Activated naive CD8-positive, alpha-beta T cell treated with anti-CD3 and anti-CD28 coated beads, Interleukin-2, amount 50 U/mL, for 24 hours (primary cell): Measurements from ENCODE around the gene SESN3.
"Not testable (repeated sequence)": the region's sequence is repeated elsewhere in the genome, so short reads cannot be mapped to it uniquely, and the experiment has no call there.

ENCODE experiments used
- ATAC-seq: fragments of 150-1000 bp; cut with Tn5 transposase; one replicate; pipeline ENCODE4 v1.10.0; 2021
- DNase-seq: peaks from one replicate; pipeline ENCODE4 v3.0.0; 2021
- H3K27ac Mint-ChIP-seq: one replicate; pipeline ENCODE4 v1.8.0; 2021; ENCODE audit warnings: mild to moderate bottlenecking, mixed read lengths
- H3K27me3 Mint-ChIP-seq: one replicate; pipeline ENCODE4 v1.8.0; 2021; ENCODE audit warnings: mixed read lengths
- H3K36me3 Mint-ChIP-seq: one replicate; pipeline ENCODE4 v1.8.0; 2021; ENCODE audit warnings: low read depth, mixed read lengths
- H3K4me1 Mint-ChIP-seq: one replicate; pipeline ENCODE4 v1.8.0; 2021; ENCODE audit warnings: mixed read lengths
- H3K4me3 Mint-ChIP-seq: one replicate; pipeline ENCODE4 v1.8.0; 2021; ENCODE audit warnings: mild to moderate bottlenecking, moderate library complexity, mixed read lengths
- H3K9me3 Mint-ChIP-seq: one replicate; pipeline ENCODE4 v1.8.0; 2021; ENCODE audit warnings: mixed read lengths

Gene SESN3

GRCh38 chr11:95242091-95242844, 11.3 kb upstream of the SESN3 start:
- DNase-seq, result no peak
- ATAC-seq, result no peak
- H3K36me3 Mint-ChIP-seq, result no peaks in the 10 kb centered on the region
- no peak overlapping the region for H3K27ac Mint-ChIP-seq
- no peak overlapping the region for H3K4me3 Mint-ChIP-seq
- H3K4me1 Mint-ChIP-seq, result peaks cover 18% of the 10 kb centered on the region
- H3K27me3 Mint-ChIP-seq, result no peaks in the 10 kb centered on the region
- H3K9me3 Mint-ChIP-seq, result no peaks in the 10 kb centered on the region

DNA sequence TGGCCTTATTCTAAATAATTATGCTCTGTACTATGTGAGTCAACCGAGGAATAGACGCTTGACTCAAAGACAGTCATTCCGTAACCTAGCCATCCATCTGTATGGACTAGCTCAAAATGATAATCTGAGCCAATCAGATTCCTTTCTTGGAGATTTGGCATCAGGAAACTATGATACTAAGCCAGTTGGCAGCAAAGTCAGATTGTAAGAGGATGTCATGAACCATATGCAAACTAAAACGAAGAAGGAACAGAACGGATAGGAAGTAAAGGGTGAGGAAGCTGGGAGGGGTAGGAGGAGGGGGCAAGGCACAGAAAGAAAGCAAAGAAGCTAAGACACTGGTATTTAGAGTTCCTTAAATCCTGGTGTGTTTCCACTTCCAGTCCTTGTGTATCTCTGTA, 10.7 kb upstream of the SESN3 start:
- H3K9me3 Mint-ChIP-seq, result no peaks in the 10 kb centered on the region
- DNase-seq (no peak), ATAC-seq (no peak)
- peaks cover 18% of the 10 kb centered on the region for H3K4me1 Mint-ChIP-seq
- no peak overlapping the region for H3K4me3 Mint-ChIP-seq
- H3K27ac Mint-ChIP-seq, result no peak overlapping the region
- no peaks in the 10 kb centered on the region for H3K27me3 Mint-ChIP-seq
- no peaks in the 10 kb centered on the region for H3K36me3 Mint-ChIP-seq

- H3K4me1 Mint-ChIP-seq, result peaks cover 16% of the 10 kb centered on the region
- H3K36me3 Mint-ChIP-seq, result no peaks in the 10 kb centered on the region
- no peak for ATAC-seq
- H3K9me3 Mint-ChIP-seq, result no peaks in the 10 kb centered on the region
- H3K4me3 Mint-ChIP-seq, result no peak overlapping the region
- no peak overlapping the region for H3K27ac Mint-ChIP-seq
- no peak for DNase-seq
- no peaks in the 10 kb centered on the region for H3K27me3 Mint-ChIP-seq
Observed at GRCh38 chr11:95239871-95240649, 9.1 kb upstream of the SESN3 start.

GRCh38 chr11:95232666-95233065, 1.7 kb upstream of the SESN3 start:
- Mint-ChIP-seq H3K27me3 (no peaks in the 10 kb centered on the region), H3K27ac (no peak overlapping the region), H3K36me3 (no peaks in the 10 kb centered on the region), H3K9me3 (no peaks in the 10 kb centered on the region), H3K4me3 (no peak overlapping the region), H3K4me1 (peaks cover 35% of the 10 kb centered on the region)
- DNase-seq (no peak), ATAC-seq (no peak)

DNA sequence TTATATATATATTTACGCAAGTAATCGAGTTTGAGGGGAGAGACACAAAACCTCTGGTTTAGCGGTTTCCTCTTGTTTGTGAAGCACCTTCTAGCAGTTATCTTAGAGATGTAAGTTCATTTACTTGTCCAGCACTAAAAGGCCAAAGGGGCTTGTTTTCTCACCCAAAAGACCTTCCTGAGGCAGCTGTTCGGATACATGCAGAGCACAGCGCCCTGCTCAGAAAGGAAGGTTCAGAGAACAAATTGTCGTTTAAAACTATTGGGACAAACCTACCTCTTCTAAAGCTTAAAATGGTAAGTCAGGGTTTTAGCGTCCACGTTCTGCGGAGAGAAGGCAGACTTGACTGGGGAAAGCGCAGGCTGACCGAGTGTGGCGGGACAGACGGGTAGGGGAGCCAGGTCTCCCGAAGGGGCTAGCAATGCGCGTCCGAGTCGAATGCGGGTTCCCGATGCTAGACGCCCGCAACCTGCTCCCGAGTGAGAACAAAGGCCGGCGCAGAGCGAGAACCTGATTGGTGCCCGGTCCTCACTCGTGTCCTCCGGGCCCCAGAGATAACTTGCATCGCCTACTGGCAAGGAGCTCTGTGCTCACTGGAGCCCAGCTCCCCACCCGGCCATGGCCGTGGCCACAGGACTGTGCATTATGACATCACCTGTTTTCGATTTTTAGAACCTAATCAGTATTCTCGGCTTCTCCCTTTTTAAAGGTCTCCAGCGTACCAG, 1.0 kb upstream of the SESN3 start:
- peaks cover 41% of the 10 kb centered on the region for H3K4me1 Mint-ChIP-seq
- H3K27me3 Mint-ChIP-seq, result no peaks in the 10 kb centered on the region
- peak; percentile 68 for DNase-seq
- H3K36me3 Mint-ChIP-seq, result no peaks in the 10 kb centered on the region
- no peak overlapping the region for H3K4me3 Mint-ChIP-seq
- ATAC-seq, result peak; percentile 37
- H3K9me3 Mint-ChIP-seq, result no peaks in the 10 kb centered on the region
- no peak overlapping the region for H3K27ac Mint-ChIP-seq

- Mint-ChIP-seq H3K36me3 (peaks cover 2% of the 10 kb centered on the region), H3K27me3 (no peaks in the 10 kb centered on the region), H3K4me1 (peaks cover 47% of the 10 kb centered on the region), H3K4me3 (no peak overlapping the region), H3K9me3 (no peaks in the 10 kb centered on the region), H3K27ac (no peak overlapping the region)
- DNase-seq, result no peak
- peak; percentile 5 for ATAC-seq
Observed at GRCh38 chr11:95230810-95231126, 234 bp downstream of the SESN3 start.

DNA sequence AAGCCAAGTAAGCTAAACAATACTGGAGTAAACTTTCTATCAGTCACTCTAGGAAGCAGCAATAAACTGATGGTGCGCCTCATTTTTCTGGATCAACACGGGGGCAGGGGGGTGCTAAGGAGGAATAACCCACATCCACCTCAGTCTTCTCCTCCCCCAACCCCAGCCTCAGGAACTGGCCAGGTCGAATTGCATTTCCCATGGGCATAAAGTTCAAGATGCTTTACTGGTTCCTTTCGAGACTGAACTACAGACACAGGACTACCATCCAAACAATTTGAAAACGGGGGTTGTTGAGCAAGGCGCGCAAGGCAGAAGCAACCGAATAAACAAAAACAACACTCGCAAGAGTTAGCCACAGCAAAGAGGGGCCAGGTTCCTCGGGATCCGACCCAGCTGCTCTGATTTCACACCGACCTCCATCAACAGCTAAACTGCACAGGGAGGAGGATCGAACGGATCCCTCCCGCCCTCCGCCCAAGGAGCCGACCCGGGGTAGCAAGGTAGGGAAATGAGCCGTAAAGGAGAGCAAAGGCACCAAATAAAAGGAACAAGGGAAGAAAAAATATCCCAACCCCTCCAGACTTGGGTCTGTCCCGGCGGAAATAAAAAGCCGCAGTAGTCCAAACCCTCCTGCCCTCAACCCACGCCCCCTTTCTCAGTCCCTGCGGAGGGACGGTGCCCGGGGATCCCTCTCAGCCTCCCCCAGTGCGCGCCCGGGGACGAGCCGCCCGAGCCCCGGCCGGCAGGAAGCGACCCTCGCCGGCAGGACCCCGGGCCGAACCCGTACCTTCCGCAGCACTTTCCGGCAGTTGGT, 801 bp downstream of the SESN3 start:
- Mint-ChIP-seq H3K36me3 (peaks cover 5% of the 10 kb centered on the region), H3K4me3 (no peak overlapping the region), H3K4me1 (peaks cover 49% of the 10 kb centered on the region), H3K27me3 (no peaks in the 10 kb centered on the region), H3K9me3 (no peaks in the 10 kb centered on the region), H3K27ac (peak overlapping the region; percentile 84)
- no peak for ATAC-seq
- DNase-seq, result peak; percentile 35

- no peak for ATAC-seq
- Mint-ChIP-seq H3K27me3 (no peaks in the 10 kb centered on the region), H3K27ac (peak overlapping the region; percentile 84), H3K4me1 (peaks cover 47% of the 10 kb centered on the region), H3K4me3 (no peak overlapping the region), H3K36me3 (peaks cover 13% of the 10 kb centered on the region), H3K9me3 (peaks cover 5% of the 10 kb centered on the region)
- no peak for DNase-seq
Observed at GRCh38 chr11:95229199-95229992, 1.6 kb downstream of the SESN3 start.

GRCh38 chr11:95228081-95228749, 2.8 kb downstream of the SESN3 start:
- peaks cover 5% of the 10 kb centered on the region for H3K9me3 Mint-ChIP-seq
- peak overlapping the region; percentile 35 for H3K4me3 Mint-ChIP-seq
- no peaks in the 10 kb centered on the region for H3K27me3 Mint-ChIP-seq
- DNase-seq (no peak), ATAC-seq (no peak)
- peaks cover 15% of the 10 kb centered on the region for H3K36me3 Mint-ChIP-seq
- peak overlapping the region; percentile 31 for H3K27ac Mint-ChIP-seq
- H3K4me1 Mint-ChIP-seq, result peaks cover 55% of the 10 kb centered on the region

- not testable (repeated sequence) for H3K27me3 Mint-ChIP-seq, H3K27ac Mint-ChIP-seq, H3K9me3 Mint-ChIP-seq, H3K4me3 Mint-ChIP-seq, ATAC-seq
- peak; percentile 14 for DNase-seq
- Mint-ChIP-seq H3K4me1 (peaks cover 59% of the 10 kb centered on the region), H3K36me3 (peaks cover 15% of the 10 kb centered on the region)
Observed at GRCh38 chr11:95227060-95227459, 3.9 kb downstream of the SESN3 start.

GRCh38 chr11:95222817-95223216, 8.2 kb downstream of the SESN3 start:
- Mint-ChIP-seq H3K4me1 (peaks cover 40% of the 10 kb centered on the region), H3K36me3 (peaks cover 21% of the 10 kb centered on the region), H3K27me3 (no peaks in the 10 kb centered on the region), H3K9me3 (peaks cover 5% of the 10 kb centered on the region), H3K4me3 (no peak overlapping the region), H3K27ac (no peak overlapping the region)
- DNase-seq, result no peak
- ATAC-seq, result no peak

GRCh38 chr11:95219599-95219998, 11.4 kb downstream of the SESN3 start:
- no peak overlapping the region for H3K27ac Mint-ChIP-seq
- no peaks in the 10 kb centered on the region for H3K27me3 Mint-ChIP-seq
- ATAC-seq (no peak), DNase-seq (no peak)
- peaks cover 23% of the 10 kb centered on the region for H3K4me1 Mint-ChIP-seq
- peaks cover 3% of the 10 kb centered on the region for H3K9me3 Mint-ChIP-seq
- H3K36me3 Mint-ChIP-seq, result peaks cover 11% of the 10 kb centered on the region
- H3K4me3 Mint-ChIP-seq, result no peak overlapping the region

- Mint-ChIP-seq H3K4me1 (peaks cover 24% of the 10 kb centered on the region), H3K9me3 (no peaks in the 10 kb centered on the region), H3K27ac (no peak overlapping the region), H3K27me3 (no peaks in the 10 kb centered on the region), H3K4me3 (no peak overlapping the region), H3K36me3 (peaks cover 6% of the 10 kb centered on the region)
- no peak for DNase-seq
- no peak for ATAC-seq
Observed at GRCh38 chr11:95218149-95218548, 12.9 kb downstream of the SESN3 start.
